Left ventricle myocardium inferior (tissue), 1 donor: ENCODE measurements around the gene SLC6A19. TPM values are rescaled to one million over a fixed set of nuclear protein-coding genes. Genes with fewer than 3 reads are reported as not detected.

Source experiments
- DNase-seq: peaks from one replicate; pipeline ENCODE4 v3.0.0-alpha.2; 2020
- H3K27ac ChIP-seq: fragments of 200-600 bp; replicated peaks from 2 replicates; pipeline ENCODE4 v1.8.0; 2021
- H3K27me3 ChIP-seq: fragments of 200-600 bp; 2 replicates; pipeline ENCODE4 v1.8.0; 2021; ENCODE audit warnings: low read depth
- H3K36me3 ChIP-seq: fragments of 200-600 bp; 2 replicates; pipeline ENCODE4 v1.8.0; 2021
- H3K4me1 ChIP-seq: fragments of 200-600 bp; 2 replicates; pipeline ENCODE4 v1.8.0; 2021
- H3K4me3 ChIP-seq: fragments of 200-600 bp; 2 replicates; pipeline ENCODE4 v1.8.0; 2021; ENCODE audit warnings: mild to moderate bottlenecking, moderate library complexity
- H3K9me3 ChIP-seq: fragments of 200-600 bp; replicated peaks from 2 replicates; pipeline ENCODE4 v1.8.0; 2021
- intact Hi-C: fragments of 100-400 bp; cut with micrococcal nuclease; formaldehyde crosslinking; loops from one replicate; pipeline ENCODE4 v1.11.0; 2022
- total RNA-seq: library from RNA; stranded (reverse); fragmentation: NEBNext Ultra II Directional; extraction: Animal tissue kit (Norgen Biotek cat#: 25700); gene quantifications from one replicate; pipeline ENCODE4 v1.2.1, GENCODE V29; 2021
- TF ChIP-seq, protein P1 (sequence below): fragments of 200-600 bp; IDR thresholded peaks from 2 replicates; pipeline ENCODE4 v1.8.0; 2021; ENCODE audit warnings: antibody characterized with exemption, mild to moderate bottlenecking, borderline replicate concordance
- donor health status: DM: no; HTN: yes; CAD: no; lungs with severe emphysema.

Gene SLC6A19
- total RNA-seq, 1 donor from 2014 or later, result not detected

DNA sequence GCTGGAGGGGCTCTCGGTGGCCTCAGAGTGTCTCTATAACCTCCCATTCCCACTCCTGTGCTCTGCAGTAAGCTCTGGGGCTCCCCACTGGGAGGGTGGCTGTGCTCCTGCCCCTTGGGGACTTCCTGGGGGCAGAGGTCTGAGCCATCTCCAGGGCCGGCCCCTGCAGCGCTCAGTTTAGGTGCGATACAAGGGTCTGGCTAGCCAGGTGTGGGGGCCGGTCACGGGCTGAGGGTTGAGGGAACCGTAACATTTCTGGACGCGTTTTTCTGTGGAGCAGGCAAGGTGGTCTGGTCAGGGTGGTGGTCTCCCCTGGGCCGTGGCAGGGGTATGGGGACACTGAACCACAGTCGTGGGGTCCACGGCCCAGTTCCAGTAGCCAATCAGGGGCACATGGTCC lies 38.0 kb upstream of the SLC6A19 start:
- no peaks in the 10 kb centered on the region for H3K9me3 ChIP-seq
- DNase-seq, result no peak
- H3K27ac ChIP-seq, result no peak overlapping the region
- H3K36me3 ChIP-seq, result no peaks in the 10 kb centered on the region
- TF ChIP-seq, protein P1, sequence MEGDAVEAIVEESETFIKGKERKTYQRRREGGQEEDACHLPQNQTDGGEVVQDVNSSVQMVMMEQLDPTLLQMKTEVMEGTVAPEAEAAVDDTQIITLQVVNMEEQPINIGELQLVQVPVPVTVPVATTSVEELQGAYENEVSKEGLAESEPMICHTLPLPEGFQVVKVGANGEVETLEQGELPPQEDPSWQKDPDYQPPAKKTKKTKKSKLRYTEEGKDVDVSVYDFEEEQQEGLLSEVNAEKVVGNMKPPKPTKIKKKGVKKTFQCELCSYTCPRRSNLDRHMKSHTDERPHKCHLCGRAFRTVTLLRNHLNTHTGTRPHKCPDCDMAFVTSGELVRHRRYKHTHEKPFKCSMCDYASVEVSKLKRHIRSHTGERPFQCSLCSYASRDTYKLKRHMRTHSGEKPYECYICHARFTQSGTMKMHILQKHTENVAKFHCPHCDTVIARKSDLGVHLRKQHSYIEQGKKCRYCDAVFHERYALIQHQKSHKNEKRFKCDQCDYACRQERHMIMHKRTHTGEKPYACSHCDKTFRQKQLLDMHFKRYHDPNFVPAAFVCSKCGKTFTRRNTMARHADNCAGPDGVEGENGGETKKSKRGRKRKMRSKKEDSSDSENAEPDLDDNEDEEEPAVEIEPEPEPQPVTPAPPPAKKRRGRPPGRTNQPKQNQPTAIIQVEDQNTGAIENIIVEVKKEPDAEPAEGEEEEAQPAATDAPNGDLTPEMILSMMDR, result no peak
- H3K27me3 ChIP-seq, result no peaks in the 10 kb centered on the region
- intact Hi-C loops, result no loop called here
- H3K4me3 ChIP-seq, result no peak overlapping the region
- peaks cover 22% of the 10 kb centered on the region for H3K4me1 ChIP-seq

DNA sequence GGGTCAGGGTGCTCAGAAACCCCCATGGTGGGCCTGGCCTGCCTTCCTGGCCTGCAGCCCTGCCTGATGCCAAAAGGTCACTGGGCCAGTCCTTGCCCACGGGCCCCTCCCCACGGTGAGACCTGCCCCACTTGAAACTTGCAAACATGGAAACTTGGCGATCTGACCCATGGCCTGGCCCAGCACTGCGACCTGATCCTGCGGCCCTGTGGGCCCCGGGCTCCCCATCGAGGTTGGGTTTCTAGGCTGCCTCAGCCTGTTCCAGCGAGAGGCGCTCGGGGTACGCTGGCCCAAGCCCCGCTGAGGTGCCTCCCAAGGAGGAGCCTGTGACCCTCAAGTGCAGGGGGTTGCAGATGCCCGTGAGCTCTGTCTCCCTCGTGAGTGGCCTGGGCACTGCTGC lies 37.5 kb upstream of the SLC6A19 start:
- DNase-seq, result no peak

DNA sequence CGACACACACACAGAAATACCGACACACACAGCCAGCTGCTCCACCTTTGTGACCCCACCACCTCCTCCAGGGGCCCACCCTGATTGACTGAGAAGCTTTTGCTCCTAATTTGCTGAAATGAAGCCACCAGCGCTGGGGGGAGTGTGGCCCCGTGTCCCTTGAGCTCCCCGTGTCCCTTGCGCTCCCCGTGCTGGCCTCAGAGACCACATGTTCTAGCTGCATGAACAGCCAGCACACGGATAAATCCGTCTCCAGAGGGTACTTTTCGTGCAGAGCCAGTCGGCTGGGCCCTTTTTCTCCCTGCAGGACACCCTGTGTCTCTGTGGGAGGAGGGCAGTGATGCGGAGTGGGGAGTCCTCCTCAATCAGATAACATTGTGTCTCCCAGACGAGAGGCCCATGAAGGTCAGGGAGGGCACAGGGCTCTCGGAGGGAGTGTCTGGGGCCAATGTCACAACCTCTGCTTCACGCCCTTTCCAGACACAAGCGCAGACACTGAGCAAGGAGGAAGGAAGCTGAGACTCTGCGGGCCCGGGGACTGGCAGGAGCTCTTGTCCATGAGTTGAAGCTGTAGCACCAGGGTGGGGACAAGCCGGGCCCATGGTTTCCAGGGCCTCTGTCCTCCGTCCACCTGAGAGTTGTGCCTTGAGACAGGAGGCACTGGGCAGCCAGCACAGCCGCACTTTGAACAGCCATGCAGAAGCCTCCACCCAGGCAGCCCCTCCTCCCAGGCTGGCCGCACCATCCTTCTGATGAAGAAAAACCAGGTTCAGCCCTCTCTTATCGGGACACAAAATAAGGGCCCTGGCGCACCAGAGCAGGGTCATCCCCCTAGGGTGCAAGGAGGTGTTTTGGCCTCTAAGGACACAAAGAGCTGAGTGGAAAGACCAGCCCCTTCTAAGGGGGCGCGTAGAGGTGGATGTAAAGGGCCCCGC lies 36.4 kb upstream of the SLC6A19 start:
- intact Hi-C loops, result no loop called here
- Histone ChIP-seq H3K36me3 (no peaks in the 10 kb centered on the region), H3K4me1 (peaks cover 24% of the 10 kb centered on the region), H3K27me3 (peaks cover 4% of the 10 kb centered on the region), H3K4me3 (no peak overlapping the region), H3K27ac (no peak overlapping the region), H3K9me3 (no peaks in the 10 kb centered on the region)
- no peak for DNase-seq
- TF ChIP-seq, protein P1, result no peak

More for the DNA sequence above, 37.5 kb upstream of the SLC6A19 start:
- TF ChIP-seq, protein P1, result no peak
- H3K36me3 ChIP-seq, result no peaks in the 10 kb centered on the region
- intact Hi-C loops, result no loop called here
- H3K4me1 ChIP-seq, result peaks cover 24% of the 10 kb centered on the region
- H3K27ac ChIP-seq, result no peak overlapping the region
- H3K27me3 ChIP-seq, result no peaks in the 10 kb centered on the region
- H3K9me3 ChIP-seq, result no peaks in the 10 kb centered on the region
- H3K4me3 ChIP-seq, result no peak overlapping the region

DNA sequence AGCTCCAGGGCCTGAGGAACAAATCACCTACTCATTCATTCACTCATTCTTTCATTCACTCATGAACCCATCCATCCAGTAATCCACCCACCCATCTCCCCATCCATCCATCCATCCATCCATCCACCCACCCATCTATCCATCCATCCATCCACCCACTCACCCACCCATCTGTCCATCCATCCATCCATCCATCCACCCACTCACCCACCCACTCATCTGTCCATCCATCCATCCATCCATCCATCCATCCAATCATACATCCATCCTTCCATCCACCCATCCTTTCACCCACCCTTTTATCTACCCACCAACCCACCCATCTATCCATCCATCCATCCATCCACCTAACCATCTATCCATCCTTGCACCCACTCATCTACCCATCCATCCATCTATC lies 35.5 kb upstream of the SLC6A19 start:
- Histone ChIP-seq H3K36me3 (no peaks in the 10 kb centered on the region), H3K27me3 (peaks cover 4% of the 10 kb centered on the region), H3K9me3 (no peaks in the 10 kb centered on the region), H3K27ac (no peak overlapping the region), H3K4me1 (peaks cover 24% of the 10 kb centered on the region), H3K4me3 (no peak overlapping the region)
- no peak for DNase-seq
- TF ChIP-seq, protein P1, result no peak
- intact Hi-C loops, result no loop called here

DNA sequence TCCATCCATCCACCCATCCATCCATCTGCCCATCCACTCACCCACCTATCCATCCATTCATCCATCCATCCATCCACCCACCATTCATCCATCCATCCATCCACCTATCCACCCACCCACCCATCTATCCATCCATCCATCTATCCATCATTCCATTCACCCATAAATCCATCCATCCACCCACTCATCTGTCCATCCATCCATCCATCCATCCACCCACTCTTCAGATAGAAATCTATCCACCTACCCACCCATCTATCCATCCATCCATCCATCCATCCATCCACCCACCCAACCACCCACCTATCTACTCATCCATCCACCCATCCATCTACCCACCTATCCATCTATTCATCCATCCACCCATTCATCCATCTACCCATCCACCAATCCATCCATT lies 35.0 kb upstream of the SLC6A19 start:
- intact Hi-C loops, result no loop called here
- peaks cover 4% of the 10 kb centered on the region for H3K27me3 ChIP-seq
- H3K27ac ChIP-seq, result no peak overlapping the region
- H3K36me3 ChIP-seq, result no peaks in the 10 kb centered on the region
- H3K4me1 ChIP-seq, result peaks cover 21% of the 10 kb centered on the region
- DNase-seq, result no peak
- TF ChIP-seq, protein P1, result no peak
- no peaks in the 10 kb centered on the region for H3K9me3 ChIP-seq
- no peak overlapping the region for H3K4me3 ChIP-seq
